OCI-LY1 (cell line): ENCODE results near the gene OR6C6.
"Not testable (repeated sequence)": the region's sequence is repeated elsewhere in the genome, so short reads cannot be mapped to it uniquely, and the experiment has no call there.

Source experiments
- CTCF ChIP-seq: fragments of 200-600 bp; sonication (generic), shearing (Covaris generic); IDR thresholded peaks from 2 replicates; pipeline ENCODE4 v1.5.1; 2017; ENCODE audit warnings: mild to moderate bottlenecking, antibody characterized with exemption, low read length, moderate library complexity, mixed read lengths
- EZH2 ChIP-seq: fragments of 200-600 bp; sonication (generic), shearing (Covaris generic); IDR thresholded peaks from 2 replicates; pipeline ENCODE4 v1.8.0; 2017; ENCODE audit warnings: borderline replicate concordance, mixed run types, mild to moderate bottlenecking, antibody characterized with exemption, low read length, moderate library complexity, mixed read lengths

GRCh38 chr12:55325801-55326200 is 29.4 kb upstream of the OR6C6 start:
- TF ChIP-seq CTCF, EZH2: not testable (repeated sequence)
